ENCODE results near the gene PHC3.

DNA sequence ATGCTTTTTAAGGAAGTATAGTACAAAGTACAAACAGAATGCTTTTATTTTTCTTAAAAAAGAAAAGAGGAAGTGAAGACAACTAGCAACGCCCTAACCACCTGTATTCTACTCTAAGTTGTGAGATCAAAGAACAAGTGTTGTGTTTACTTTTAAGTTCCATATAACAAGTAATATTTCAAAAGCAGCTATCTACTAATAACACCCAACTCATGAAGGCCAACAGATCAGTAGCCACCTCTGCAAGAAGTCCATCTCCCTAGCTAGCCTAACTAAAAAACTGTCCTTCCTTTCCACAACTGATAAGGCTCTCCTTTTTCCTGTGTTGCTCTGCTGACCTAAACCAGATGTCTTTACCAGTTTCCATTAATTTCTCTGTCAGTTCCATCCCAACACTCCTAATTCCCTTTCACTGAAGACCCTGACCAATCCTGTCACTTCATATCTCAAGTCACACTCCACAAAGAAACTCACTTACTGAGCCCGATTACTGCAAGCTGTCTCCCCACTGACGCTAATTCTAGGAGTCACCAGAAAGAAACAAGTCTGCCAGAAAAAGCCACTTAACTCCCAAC lies 26.9 kb downstream of the PHC3 start:
- TF ChIP-seq POLR2AphosphoS5 (IDR thresholded peaks at IDR 0.05; ENCODE audit: insufficient read depth in 1 of 2, low read depth in 1 of 2) (no peak), POLR2A (IDR thresholded peaks at IDR 0.05) (no peak)
- TF ChIP-seq, protein P1, sequence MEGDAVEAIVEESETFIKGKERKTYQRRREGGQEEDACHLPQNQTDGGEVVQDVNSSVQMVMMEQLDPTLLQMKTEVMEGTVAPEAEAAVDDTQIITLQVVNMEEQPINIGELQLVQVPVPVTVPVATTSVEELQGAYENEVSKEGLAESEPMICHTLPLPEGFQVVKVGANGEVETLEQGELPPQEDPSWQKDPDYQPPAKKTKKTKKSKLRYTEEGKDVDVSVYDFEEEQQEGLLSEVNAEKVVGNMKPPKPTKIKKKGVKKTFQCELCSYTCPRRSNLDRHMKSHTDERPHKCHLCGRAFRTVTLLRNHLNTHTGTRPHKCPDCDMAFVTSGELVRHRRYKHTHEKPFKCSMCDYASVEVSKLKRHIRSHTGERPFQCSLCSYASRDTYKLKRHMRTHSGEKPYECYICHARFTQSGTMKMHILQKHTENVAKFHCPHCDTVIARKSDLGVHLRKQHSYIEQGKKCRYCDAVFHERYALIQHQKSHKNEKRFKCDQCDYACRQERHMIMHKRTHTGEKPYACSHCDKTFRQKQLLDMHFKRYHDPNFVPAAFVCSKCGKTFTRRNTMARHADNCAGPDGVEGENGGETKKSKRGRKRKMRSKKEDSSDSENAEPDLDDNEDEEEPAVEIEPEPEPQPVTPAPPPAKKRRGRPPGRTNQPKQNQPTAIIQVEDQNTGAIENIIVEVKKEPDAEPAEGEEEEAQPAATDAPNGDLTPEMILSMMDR (IDR thresholded peaks at IDR 0.05): no peak
